ENCODE data around the gene GLMN. TPM values are rescaled to one million over a fixed set of nuclear protein-coding genes. Genes with fewer than 3 reads are reported as not detected.

Gene GLMN
- total and polyA plus RNA-seq, 2 of the 13 experiments (the other 11 are each of a cell fraction or from before 2014, with no cell fraction given), result 5.9 to 18.4 TPM

DNA sequence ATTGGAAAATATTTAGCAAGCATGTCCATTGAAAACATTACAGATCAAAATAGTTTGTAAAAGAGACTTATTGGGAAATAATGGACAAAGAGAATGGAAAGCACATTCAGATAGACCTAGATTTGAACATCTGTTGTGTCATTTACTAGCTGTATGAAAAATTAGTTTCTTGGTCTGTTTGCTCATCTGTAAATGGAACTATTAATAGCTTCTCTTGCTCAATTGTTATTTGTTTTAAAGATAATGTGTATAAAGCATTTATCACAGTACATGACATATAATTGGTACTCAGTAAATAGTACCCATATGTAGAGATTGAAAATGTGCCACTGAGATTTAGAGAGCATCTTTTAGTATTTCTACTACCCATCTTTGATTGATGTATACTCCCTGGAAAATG, 26.0 kb upstream of the GLMN start (continued):
- TF ChIP-seq, protein P1, sequence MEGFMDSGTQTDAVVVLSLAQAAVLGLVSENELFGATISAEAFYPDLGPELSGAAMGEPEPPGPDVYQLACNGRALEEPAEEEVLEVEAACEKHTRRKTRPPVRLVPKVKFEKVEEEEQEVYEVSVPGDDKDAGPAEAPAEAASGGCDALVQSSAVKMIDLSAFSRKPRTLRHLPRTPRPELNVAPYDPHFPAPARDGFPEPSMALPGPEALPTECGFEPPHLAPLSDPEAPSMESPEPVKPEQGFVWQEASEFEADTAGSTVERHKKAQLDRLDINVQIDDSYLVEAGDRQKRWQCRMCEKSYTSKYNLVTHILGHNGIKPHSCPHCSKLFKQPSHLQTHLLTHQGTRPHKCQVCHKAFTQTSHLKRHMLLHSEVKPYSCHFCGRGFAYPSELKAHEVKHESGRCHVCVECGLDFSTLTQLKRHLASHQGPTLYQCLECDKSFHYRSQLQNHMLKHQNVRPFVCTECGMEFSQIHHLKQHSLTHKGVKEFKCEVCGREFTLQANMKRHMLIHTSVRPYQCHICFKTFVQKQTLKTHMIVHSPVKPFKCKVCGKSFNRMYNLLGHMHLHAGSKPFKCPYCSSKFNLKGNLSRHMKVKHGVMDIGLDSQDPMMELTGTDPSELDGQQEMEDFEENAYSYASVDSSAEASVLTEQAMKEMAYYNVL (CRISPR knock-in tag; IDR thresholded peaks at IDR 0.05; ENCODE audit: borderline replicate concordance), result no peak
- TF ChIP-seq ZFP90 (CRISPR knock-in tag; IDR thresholded peaks at IDR 0.05; ENCODE audit: borderline replicate concordance) (no peak), FIP1L1 (IDR thresholded peaks at IDR 0.05; ENCODE audit: borderline replicate concordance, insufficient read depth, low read depth, low read length) (no peak), ZNF232 (CRISPR knock-in tag; IDR thresholded peaks at IDR 0.05; ENCODE audit: borderline replicate concordance) (no peak), SATB2 (CRISPR knock-in tag; IDR thresholded peaks at IDR 0.05) (no peak), SUZ12 (IDR thresholded peaks at IDR 0.05; ENCODE audit: low read depth, low read length) (no peak), ARNT2 (CRISPR knock-in tag; IDR thresholded peaks at IDR 0.05; ENCODE audit: low read depth) (no peak), ZNF761 (CRISPR knock-in tag; conservative IDR thresholded peaks at IDR 0.05) (no peak)
- TF ChIP-seq, protein P2, sequence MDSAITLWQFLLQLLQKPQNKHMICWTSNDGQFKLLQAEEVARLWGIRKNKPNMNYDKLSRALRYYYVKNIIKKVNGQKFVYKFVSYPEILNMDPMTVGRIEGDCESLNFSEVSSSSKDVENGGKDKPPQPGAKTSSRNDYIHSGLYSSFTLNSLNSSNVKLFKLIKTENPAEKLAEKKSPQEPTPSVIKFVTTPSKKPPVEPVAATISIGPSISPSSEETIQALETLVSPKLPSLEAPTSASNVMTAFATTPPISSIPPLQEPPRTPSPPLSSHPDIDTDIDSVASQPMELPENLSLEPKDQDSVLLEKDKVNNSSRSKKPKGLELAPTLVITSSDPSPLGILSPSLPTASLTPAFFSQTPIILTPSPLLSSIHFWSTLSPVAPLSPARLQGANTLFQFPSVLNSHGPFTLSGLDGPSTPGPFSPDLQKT (CRISPR knock-in tag; IDR thresholded peaks at IDR 0.05; ENCODE audit: borderline replicate concordance), result no peak
- TF ChIP-seq, protein P3, sequence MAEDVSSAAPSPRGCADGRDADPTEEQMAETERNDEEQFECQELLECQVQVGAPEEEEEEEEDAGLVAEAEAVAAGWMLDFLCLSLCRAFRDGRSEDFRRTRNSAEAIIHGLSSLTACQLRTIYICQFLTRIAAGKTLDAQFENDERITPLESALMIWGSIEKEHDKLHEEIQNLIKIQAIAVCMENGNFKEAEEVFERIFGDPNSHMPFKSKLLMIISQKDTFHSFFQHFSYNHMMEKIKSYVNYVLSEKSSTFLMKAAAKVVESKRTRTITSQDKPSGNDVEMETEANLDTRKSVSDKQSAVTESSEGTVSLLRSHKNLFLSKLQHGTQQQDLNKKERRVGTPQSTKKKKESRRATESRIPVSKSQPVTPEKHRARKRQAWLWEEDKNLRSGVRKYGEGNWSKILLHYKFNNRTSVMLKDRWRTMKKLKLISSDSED (CRISPR knock-in tag; IDR thresholded peaks at IDR 0.05), result no peak
